ENCODE data around the gene CEP72. TPM values are rescaled to one million over a fixed set of nuclear protein-coding genes. Genes with fewer than 3 reads are reported as not detected.

CEP72 gene
- total and polyA plus RNA-seq, 2 of the 13 experiments (the other 11 are each of a cell fraction or from before 2014, with no cell fraction given) = 3.4 to 9.4 TPM

DNA sequence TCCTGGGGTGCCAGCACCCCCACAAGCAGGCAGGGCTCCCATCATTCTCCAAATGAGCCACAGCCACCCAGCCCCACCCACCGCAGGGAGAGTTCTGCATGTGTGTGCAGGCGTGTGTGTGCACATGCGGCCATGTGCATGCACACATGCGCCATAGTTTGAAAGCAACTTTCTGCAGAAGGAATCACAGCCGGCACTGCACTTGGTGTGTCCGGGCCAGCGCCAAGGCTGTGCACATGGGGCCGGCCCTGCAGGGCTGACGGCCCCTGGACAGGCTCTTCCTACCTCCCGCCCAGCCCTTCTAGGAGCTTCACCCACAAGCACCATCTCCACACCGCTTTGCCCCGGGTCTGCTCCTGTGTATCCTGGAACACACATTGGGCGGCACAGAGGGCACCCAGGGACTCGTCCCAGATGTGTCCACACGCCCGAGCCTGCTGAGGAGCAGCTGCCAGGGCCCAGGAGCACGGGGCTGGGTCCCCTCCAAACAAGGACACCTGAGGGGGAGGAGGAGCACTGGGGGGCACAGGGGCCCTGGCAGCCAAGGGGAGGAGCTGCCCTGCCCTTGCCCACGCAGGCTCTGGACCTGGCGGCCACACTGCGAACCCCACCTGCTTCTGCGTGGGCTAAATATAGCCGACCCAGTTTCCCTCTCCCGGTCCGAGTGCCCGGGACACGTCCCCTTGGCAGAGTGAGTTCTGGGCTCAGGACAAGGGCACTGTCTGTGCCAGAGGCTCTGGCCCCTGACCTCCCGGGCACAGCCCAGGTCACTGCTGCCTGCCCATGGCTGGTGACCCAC is 61.9 kb downstream of the CEP72 start (continued):
- no peak for TF ChIP-seq ATF4 (CRISPR knock-in tag; IDR thresholded peaks at IDR 0.05)
- TF ChIP-seq ZBTB20 (CRISPR knock-in tag; IDR thresholded peaks at IDR 0.05; ENCODE audit: borderline replicate concordance, low read depth) = no peak
- TF ChIP-seq ZNF570 (CRISPR knock-in tag; IDR thresholded peaks at IDR 0.05; ENCODE audit: borderline replicate concordance) = no peak
- no peak for TF ChIP-seq ZNF281 (CRISPR knock-in tag; IDR thresholded peaks at IDR 0.05; ENCODE audit: borderline replicate concordance)
- TF ChIP-seq POLR2A (IDR thresholded peaks at IDR 0.05; ENCODE audit: insufficient read depth in 1 of 2, low read depth in 2 of 2, low read length in 2 of 2) = peak in 1 of 2 experiments; percentile 21; a peak in 1 of 4 replicates
- TF ChIP-seq XRCC5 (optimal IDR thresholded peaks at IDR 0.05; ENCODE audit: low read length) = no peak
- TF ChIP-seq TCF7 (IDR thresholded peaks at IDR 0.05; ENCODE audit: low read depth) = no peak
- TF ChIP-seq ZNF335 (CRISPR knock-in tag; IDR thresholded peaks at IDR 0.05) = no peak
- TF ChIP-seq FLYWCH1 (CRISPR knock-in tag; IDR thresholded peaks at IDR 0.05) = no peak
- TF ChIP-seq SP5 (CRISPR knock-in tag; IDR thresholded peaks at IDR 0.05; ENCODE audit: borderline replicate concordance, low read depth) = no peak
- TF ChIP-seq ZNF3 (CRISPR knock-in tag; IDR thresholded peaks at IDR 0.05) = no peak
- no peak for TF ChIP-seq MEF2D (CRISPR knock-in tag; IDR thresholded peaks at IDR 0.05)
- no peak for TF ChIP-seq ZSCAN9 (CRISPR knock-in tag; IDR thresholded peaks at IDR 0.05; ENCODE audit: borderline replicate concordance)
- TF ChIP-seq AGO1 (IDR thresholded peaks at IDR 0.05; ENCODE audit: low read depth, low read length, poor library complexity, severe bottlenecking) = peak; percentile 93
- no peak for TF ChIP-seq THYN1 (CRISPR knock-in tag; IDR thresholded peaks at IDR 0.05; ENCODE audit: borderline replicate concordance, low read depth)
- TF ChIP-seq SAP130 (CRISPR knock-in tag; IDR thresholded peaks at IDR 0.05; ENCODE audit: low read depth) = no peak
- TF ChIP-seq SRSF9 (IDR thresholded peaks at IDR 0.05; ENCODE audit: borderline replicate concordance, insufficient read depth, low read depth, low read length, poor library complexity, severe bottlenecking) = no peak
- no peak for TF ChIP-seq TBX3 (IDR thresholded peaks at IDR 0.05; ENCODE audit: borderline replicate concordance)
- TF ChIP-seq HOXA5 (CRISPR knock-in tag; IDR thresholded peaks at IDR 0.05) = no peak
- TF ChIP-seq ARNT (IDR thresholded peaks at IDR 0.05) = no peak
- TF ChIP-seq ZNF558 (CRISPR knock-in tag; IDR thresholded peaks at IDR 0.05; ENCODE audit: borderline replicate concordance) = no peak
- TF ChIP-seq KLF11 (CRISPR knock-in tag; IDR thresholded peaks at IDR 0.05) = no peak
- no peak for TF ChIP-seq ZNF724P (CRISPR knock-in tag; IDR thresholded peaks at IDR 0.05; ENCODE audit: borderline replicate concordance)
- TF ChIP-seq HNRNPL (IDR thresholded peaks at IDR 0.05; ENCODE audit: low read depth, low read length) = 0 out of 2 replicates have a peak, but pooled peaks have one; percentile 51

Data from HepG2 (cell line).